Stimulated activated CD8-positive, alpha-beta memory T cell treated with anti-CD3 and anti-CD28 coated beads, Interleukin-12 subunit alpha, Interleukin-12 subunit beta, amount 100 ng/mL, for 4 hours (primary cell): ENCODE results near the gene LRIT3.

Experiments used
- DNase-seq: peaks from one replicate; pipeline ENCODE4 v3.0.0-alpha.2; 2020; ENCODE audit warnings: low read depth

Gene LRIT3, protein sequence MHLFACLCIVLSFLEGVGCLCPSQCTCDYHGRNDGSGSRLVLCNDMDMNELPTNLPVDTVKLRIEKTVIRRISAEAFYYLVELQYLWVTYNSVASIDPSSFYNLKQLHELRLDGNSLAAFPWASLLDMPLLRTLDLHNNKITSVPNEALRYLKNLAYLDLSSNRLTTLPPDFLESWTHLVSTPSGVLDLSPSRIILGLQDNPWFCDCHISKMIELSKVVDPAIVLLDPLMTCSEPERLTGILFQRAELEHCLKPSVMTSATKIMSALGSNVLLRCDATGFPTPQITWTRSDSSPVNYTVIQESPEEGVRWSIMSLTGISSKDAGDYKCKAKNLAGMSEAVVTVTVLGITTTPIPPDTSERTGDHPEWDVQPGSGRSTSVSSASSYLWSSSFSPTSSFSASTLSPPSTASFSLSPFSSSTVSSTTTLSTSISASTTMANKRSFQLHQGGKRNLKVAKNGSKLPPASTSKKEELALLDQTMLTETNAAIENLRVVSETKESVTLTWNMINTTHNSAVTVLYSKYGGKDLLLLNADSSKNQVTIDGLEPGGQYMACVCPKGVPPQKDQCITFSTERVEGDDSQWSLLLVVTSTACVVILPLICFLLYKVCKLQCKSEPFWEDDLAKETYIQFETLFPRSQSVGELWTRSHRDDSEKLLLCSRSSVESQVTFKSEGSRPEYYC

DNA sequence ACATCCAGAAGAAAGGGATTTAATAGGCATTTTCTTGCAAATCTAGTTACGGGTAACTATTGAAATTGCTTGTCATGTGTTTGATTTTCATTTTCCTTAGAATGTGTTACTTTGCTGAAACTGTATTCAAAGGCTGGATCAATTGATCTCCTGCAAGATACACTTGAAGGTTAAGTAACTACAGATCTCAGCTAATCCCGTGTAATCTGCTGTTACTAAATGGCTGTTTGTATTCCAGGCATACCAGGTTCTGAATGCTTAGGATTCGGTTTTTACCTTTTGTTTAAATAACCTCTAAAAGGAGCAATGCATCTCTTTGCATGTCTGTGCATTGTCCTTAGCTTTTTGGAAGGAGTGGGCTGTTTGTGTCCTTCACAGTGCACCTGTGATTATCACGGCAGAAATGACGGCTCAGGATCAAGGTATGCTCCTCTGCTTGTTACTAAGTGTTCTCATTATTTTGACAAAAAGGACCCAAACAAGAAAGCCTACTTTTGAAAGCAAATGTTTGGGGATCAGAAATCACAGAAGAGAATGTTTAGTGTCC is at the start of gene LRIT3:
TSS of gene LRIT3 (plus strand) at position 212 of the 547 bp plus-strand sequence. CDS start at position 307, 95 bp downstream.
- no peak for DNase-seq

DNA sequence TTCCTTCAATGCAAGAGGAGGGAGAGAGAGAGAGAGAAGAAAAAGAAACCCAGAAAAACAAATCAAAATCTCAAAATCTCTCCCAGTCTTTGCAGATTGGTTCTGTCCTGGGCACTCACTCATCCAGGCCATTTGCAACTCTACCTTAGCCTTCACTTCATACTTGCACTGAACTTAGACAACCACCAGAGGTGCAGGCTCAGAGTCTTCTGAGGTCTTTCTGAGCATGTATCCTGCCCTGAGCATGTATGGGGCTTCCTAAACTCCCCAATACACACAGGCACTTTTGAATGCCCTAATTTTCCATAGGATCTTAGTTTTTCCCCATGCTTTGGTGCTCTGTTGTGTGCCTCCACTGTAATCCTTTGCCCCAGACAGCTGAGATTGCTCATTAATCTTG is 49.0 kb upstream of the LRIT3 start:
- DNase-seq, result no peak

DNA sequence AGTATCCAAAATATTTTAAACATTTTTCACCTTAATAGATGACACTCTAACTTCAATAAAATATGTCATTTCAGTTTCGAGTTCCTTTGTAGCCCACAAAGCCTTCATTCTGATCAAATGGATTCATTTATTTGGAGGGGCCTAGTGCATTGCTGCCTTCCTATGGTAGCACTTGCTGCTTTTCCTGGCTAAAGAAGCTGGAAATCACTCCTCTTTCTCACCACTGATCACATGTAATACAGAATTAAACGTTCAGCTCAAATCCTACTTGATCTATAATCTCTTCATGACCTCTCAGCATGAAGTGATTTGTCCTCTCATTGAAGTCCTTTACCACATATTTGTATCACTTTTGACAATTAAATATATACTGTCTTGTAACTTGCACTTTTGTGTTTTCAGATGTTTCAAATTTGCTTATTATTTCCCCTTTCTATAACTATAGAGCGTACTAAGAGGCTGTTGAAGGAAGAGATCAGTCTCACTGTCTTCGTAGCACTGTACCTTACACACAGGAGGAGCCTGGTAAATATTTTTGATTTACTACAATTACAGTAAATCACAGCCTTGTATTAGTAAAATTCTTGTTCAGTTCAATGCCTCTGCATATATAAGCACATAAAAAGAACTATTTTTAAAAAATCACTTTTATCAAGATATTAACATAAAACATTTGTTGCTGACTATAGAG is 46.7 kb upstream of the LRIT3 start:
- DNase-seq, result no peak

DNA sequence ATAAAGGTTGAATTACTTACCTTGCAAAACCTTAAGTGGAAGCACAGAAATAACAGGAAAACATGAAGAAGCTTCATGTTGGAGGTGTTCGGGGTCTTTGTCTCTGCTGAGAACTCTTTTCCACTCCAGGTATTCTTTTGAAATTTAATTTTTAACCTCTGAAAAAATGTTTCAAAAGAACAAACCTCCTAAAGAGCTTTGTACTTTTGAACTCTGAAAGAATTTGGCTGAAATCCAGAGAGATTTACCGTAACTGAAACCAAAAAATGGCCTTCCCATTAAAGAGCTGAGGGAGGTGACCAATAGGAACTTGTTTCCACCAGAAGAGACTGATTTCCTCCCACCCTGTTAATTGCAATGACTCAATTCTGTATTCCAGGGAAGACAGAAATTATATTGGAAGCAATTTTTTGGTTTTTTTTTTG is 46.0 kb upstream of the LRIT3 start, which contains the start of gene CFI:
TSS of gene CFI (minus strand) at position 105 of the 425 bp plus-strand sequence. CDS start at position 77, 28 bp downstream.
- DNase-seq, result no peak

DNA sequence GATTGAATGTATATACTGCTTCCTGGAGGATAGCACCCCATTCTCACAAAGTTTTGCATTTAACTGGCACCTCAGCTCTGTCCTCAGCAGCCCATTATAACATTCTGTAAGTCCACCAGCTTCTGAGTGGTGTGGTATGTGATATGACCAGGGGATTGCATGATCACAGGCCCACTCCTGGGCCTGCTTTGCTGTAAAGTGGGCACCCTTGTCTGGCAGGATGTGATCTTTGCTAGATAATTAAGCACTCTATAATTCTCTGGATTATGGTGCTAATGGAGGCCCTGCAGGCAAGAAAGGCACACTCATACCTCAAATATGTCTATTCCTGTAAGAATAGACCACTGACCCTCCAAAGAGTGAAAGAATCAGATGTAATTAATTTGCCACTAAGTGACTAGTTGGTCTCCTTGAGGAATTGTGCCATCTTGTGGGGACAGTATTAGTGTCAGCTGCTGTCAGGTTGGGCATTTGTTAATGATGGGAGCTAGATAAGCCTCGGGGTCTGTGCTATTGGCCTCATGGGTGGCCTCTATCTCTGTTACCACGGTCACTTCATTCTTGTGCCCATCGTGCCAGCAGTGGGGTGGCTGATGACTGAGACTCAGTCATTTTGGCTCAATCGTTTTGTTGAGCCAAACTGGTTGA is 43.9 kb upstream of the LRIT3 start:
- DNase-seq, result no peak

DNA sequence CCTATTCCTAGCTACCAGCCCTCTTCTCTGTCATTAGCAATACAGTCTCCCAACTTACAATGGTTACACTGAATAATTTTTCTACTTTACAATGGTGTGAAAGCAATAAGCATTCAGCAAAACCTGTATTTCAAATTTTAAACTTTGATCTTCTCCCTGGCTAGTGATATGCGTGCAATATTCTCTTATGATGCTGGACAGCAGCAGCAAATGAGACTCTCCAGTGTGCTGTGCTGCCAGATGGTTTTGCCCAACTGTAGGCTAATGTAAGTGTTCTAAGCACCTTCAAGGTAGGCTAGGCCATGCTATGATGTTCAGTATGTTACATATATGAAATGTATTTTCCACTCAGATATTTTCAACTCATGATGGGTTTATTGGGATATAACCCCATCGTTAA is 38.3 kb upstream of the LRIT3 start:
- no peak for DNase-seq

DNA sequence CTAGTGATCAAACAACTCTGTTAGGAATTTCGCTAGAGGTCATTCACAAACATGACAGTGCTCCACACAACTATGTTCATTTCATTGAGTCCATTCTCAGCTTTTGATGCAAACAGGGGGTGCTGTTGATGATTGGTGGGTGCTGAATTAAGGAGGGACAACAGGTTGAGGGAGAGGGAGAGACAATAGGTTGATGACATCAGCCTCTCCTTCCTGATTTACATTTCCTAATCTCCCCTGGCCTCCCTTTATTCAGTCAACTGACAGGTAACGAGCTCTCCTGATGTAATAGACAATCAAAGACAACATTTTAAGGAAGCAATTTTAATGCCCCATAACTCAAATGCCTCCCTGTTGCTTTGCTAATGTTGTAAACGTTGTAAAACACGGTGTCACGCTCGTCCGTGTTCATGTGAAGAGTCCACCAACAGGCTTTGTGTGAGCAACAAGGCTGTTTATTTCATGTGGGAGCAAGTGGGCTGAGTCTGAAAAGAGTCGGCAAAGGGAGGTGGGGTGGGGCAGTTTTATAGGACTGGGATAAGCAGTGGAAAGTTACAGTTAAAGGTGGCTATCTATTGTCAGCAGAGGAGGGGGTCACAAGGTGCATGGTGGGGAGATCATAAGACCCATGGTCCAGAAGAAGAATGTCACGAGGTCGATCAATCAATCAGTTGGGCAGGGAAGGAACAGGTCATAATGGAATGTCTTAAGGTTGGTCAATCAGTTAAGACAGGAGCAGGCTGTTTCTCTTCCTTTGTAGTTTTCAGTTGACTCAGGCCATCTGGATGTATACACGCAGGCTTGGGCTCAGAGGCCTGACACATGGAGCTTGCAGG is 37.1 kb upstream of the LRIT3 start:
- DNase-seq, result no peak

DNA sequence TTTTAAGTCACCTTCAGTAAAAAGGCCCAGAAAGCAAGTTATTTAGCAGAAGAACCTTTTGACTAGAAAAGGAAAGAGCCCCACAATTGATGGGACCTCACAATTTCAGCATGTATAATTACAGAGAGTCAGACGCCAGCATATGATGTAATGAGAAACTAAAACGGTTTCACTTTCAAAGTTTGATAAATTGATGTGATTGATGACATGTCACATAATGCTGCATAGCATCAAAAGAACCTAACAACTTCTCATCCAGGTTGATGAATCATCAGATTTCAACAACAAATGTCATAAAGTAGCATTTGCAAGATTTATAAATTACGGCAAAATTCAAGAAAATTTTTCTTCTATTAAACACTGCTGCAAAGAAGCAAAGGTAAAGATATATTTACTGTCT is 36.2 kb upstream of the LRIT3 start:
- DNase-seq, result no peak

DNA sequence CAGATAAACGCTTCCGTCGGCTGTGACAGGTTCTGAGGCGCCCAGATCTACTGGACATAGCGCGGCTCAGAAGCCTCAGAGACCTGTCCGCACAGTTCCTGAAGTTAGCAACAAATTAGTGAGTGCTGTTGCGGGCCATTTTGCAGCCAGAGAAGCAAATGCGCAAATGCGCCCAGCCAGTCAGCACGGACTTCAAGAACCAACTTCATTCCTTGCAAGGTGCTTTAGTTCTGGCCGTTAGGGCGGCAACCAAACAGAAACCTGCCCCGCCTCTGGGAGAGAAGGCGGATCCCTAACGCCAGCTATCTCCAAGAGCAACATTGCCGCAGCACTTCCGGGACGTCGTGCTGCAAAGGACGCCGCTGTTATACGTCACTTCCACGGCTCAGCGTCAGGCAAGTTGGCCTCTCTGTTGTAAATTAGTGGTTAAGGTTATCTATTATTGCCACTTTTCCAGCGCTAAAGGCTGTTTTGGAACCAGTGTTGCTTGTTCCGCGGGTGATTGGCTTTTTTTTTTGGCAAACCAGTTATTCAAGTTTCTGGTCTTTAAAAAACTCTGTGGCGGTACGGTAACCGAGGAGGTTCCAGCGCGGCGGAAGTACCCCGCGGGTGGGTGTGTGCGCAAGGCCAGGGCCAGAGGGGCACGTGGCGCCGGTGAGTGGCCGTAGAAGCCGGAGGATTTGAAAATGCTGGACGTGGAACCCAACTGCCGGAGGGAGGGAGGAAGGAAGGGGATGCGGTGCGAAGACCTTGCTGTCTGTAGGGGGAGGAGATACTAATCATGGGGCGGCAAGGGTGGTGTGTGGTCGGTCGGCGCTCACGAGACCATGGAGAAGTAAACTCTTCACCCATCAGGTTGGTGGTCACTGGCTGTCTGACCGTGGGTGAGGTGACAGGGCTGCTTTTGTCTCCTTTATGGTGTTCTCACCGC is 32.5 kb upstream of the LRIT3 start, which contains the start of gene GAR1:
TSS of gene GAR1 (plus strand) at position 612 of the 931 bp plus-strand sequence. CDS start 403 bp downstream, outside the sequence.
- peak; percentile 73 for DNase-seq

DNA sequence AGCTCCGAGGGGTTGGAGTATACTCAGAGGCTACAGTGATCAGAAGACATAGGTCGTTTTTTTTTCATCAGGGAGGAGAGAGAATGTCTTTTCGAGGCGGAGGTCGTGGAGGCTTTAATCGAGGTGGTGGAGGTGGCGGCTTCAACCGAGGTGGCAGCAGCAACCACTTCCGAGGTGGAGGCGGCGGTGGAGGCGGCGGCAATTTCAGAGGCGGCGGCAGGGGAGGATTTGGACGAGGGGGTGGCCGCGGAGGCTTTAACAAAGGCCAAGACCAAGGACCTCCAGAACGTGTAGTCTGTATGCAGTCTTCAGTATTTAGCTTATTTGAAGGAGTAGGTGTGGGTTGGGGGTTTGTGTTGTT is 31.8 kb upstream of the LRIT3 start:
- DNase-seq, result peak; percentile 32

DNA sequence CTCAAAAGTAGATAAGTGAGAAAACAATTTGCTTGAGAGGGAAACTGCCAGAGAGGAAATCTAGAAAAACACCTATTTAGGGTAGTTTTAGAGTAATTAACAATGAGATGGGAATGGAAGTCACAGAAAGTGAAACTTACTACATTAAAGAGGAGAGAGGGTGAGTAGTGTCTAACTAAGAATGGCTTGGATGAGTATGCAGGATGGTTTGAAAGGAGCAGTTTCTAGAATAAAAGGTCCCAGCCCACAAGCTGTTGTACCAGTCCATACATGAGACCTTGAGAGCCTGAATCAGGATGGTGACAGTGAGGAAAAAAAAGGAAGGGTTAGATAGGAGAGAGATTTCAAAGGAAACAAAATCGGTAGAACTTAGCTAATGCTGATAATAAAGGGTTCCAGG is 31.0 kb upstream of the LRIT3 start:
- DNase-seq, result no peak

DNA sequence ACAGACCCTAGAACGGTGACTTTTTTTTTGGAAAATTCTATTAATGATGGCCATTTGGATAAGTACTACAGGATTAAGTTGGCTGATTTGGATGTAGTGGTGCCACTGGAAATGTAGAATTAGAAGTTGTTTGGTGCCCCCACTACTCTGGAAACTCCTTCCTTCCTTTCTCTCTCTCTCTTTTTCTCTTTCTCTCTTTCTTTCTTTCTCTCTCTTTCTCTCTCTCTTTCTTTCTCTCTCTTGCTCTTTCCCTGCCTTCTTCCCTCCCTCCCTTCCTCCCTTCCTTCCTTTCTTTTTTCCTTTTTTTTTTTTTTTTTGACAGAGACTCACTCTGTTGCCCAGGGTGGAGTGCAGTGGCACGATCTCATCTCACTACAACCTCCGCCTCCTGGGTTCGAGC is 29.6 kb upstream of the LRIT3 start:
- no peak for DNase-seq

DNA sequence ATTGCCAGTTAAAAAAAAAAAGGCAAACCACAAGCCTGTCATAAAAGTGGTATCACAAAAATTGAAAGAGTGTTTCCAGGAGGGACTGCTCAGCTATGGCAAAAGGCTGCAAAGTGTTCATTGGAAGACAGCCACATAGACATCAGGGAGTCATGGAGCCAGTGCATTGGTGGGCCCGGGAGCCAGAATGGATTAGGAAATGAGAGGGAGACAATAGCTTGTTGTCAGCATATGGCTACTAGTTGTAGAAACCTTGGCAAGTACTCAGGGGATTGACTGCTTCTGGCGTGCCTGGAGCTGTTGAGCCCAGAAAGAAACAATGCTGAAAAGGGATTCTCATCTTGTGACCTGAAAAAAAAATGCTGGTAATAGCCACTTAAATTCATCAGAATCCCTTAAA is 27.3 kb upstream of the LRIT3 start:
- no peak for DNase-seq

DNA sequence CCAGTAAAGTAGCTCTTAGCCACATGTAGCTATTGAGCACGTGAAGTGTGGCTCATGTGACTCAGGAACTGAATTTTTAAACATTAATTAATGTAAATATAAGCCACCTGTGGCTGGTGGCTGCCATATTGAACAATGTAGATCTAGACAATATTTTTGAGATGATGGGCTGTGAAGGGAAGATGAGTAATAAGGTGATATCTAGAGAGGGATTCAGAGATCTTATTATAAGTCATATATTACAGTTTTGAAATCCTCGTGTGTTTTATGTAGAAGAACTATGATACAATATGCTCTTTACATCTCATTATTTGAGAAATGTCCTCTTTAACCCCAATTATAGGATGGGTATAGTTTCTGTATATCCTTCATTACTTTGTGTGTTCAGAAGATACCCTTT is 26.7 kb upstream of the LRIT3 start:
- no peak for DNase-seq

DNA sequence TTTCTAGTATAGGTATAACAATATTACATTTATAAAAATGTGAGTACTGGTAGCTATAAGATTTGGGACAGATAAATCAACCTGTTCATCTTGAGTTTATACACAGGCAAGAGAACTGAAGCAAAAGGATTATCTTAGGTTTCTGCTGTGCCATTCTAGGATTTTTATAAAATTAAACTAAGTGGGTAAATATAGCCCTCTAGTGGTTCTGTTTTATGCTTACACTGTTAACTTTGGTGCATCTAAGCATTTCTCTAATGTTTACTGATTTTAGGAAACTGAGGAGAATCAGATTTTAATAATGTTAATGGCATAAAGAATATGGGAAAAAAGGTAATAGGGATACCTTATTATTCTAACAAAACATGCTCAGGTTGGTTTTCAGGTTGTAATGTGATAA is 21.2 kb upstream of the LRIT3 start:
- no peak for DNase-seq

DNA sequence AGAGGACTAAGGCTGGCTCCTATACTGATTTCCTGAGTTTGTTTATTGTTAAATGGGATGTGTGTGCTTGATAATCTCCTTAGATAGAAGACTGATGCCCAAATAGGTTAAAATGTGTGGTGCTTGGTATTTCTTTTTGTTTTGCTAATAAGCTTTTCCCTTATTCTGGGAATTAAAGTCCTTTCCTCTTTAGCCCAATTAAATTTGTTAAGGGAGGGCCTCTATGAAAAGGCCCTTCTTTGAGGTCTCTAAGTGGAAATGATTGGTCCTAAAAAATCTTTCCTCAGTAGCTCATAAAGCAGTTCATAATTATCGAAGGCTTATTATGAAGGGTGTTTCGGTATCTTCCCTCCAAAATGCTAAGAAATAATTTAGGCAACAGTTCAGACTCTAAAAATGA is 20.2 kb upstream of the LRIT3 start, which contains the start of gene RRH:
TSS of gene RRH (plus strand) at position 301 of the 400 bp plus-strand sequence. CDS start at position 357, 56 bp downstream.
- DNase-seq, result no peak

DNA sequence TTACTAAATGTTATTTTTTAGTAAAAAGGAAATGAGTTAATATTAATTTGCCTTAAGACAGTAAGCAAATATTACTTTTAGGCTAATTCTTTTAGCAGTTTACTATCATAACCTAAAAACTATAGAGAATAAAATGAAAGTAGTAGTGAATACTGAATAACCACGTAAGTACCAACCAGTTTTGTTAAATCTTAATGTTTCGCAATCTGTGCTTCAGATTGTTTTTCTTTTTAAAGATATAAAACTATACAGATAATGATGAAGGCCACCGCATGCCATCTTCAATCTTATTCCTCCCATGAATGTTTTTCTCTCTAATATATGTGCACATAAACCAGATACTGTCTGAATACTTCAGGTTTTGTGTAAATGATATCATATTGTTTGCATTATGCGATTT is 14.2 kb upstream of the LRIT3 start:
- no peak for DNase-seq

DNA sequence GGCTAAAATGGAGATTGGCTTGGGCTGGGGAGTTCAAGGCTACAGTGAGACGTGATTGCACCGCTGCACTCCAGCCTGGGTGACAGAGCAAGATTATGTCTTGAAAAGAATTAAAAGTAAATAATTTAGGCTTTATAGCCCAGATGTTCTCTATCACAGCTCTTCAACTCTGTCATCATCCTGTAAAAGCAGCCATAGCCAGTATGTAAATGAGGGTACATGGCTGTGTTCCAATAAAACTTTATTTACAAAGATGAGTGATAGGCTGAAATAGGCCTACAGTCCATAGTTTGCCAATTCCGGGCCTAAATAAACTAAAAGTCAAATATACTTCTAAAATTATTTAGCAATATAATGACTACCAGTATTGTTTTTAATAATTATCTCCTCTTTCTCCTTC is 10.9 kb upstream of the LRIT3 start:
- DNase-seq, result no peak

DNA sequence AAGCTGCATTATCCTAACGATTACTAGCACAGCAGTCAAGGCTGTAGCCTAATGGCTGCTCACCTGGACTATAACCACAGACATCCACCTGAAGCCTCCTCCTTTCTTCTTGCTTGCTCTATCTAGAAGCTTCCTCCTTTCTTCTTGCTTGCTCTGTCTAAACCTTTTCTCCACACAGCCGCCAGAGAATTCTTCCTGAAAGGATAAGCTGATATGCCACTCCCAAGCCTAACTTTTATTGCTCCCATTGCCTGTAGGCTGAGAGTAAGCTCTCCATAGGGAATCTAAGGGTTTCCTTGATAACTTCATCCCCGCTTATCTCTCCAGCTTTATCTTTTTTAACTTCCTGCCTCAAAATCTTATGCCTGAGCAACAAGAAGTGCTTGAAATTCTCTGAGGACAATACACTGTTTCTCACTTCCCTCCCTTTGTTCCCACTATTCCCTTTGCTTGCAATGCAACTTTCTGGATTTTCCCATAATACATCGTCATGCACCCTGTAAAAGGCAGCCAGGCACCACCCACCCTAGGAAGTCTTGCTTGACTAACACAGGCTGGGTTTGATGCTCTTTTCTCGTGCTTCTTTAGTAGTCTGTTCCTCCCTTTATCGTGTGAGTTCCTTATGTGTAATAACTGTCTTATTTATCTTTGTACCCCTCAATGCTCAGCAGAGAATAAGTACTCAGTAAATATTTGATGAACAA is 1.4 kb upstream of the LRIT3 start:
- no peak for DNase-seq
